ENCODE measurements around the gene CCDC102B. TPM values are rescaled to one million over a fixed set of nuclear protein-coding genes. Genes with fewer than 3 reads are reported as not detected.

Gene CCDC102B
- polyA plus RNA-seq, 1 donor from 2014 or later = 8.7 TPM

DNA sequence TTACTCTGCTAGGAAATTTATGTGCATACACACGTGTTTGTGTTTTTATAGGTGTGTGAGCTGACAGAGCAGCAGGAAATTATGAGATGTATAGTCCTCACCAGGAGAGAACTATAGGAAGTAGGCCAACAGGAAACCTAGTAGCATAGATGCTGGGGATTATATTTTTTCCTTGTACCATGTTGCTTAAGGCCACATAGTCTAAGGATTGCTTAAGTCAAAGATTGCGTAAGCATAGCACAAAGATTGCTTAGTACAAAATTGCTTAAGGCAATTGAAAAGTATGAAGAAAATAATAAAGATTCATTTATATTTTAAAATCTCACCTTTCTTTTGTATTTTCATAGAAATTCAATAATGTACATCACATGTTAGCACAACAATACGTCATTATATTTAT is 18.7 kb upstream of the CCDC102B start:
- TF ChIP-seq EP300 (conservative IDR thresholded peaks at IDR 0.05; ENCODE audit: poor library complexity, severe bottlenecking) (no peak), REST (IDR thresholded peaks at IDR 0.05; ENCODE audit: borderline replicate concordance) (no peak), TAF1 (IDR thresholded peaks at IDR 0.05; ENCODE audit: low read depth) (no peak), MXI1 (conservative IDR thresholded peaks at IDR 0.05; ENCODE audit: poor library complexity, severe bottlenecking) (no peak), POLR2AphosphoS5 (IDR thresholded peaks at IDR 0.05) (no peak), SMC3 (conservative IDR thresholded peaks at IDR 0.05; ENCODE audit: poor library complexity) (no peak), EZH2 (IDR thresholded peaks at IDR 0.05; ENCODE audit: borderline replicate concordance, insufficient read depth, low read length, poor library complexity, severe bottlenecking) (no peak), RAD21 (conservative IDR thresholded peaks at IDR 0.05) (no peak), CTCF (IDR thresholded peaks at IDR 0.05; ENCODE audit: poor library complexity, severe bottlenecking) (no peak)
- H3K9me3 ChIP-seq (ENCODE audit: low read length) = no peaks in the 10 kb centered on the region

GRCh38 chr18:68780802-68781635 is 16.9 kb upstream of the CCDC102B start:
- H4K20me1 ChIP-seq (ENCODE audit: insufficient read depth) = no peaks in the 10 kb centered on the region
- no peaks in the 10 kb centered on the region for H3K9me3 ChIP-seq (ENCODE audit: low read length)
- H2AFZ ChIP-seq (ENCODE audit: low read depth, low read length) = no peak overlapping the region
- H3K9ac ChIP-seq (ENCODE audit: low read length) = no peak overlapping the region
- no peaks in the 10 kb centered on the region for H3K79me2 ChIP-seq (replicated peaks; ENCODE audit: insufficient read depth, low read length)
- no peaks in the 10 kb centered on the region for H3K27me3 ChIP-seq (ENCODE audit: insufficient read depth, low read depth, low read length)
- no peaks in the 10 kb centered on the region for H3K9me2 ChIP-seq (ENCODE audit: insufficient read depth, low read length)
- H3K4me3 ChIP-seq (ENCODE audit: low read length) = no peak overlapping the region
- no peaks in the 10 kb centered on the region for H3F3A ChIP-seq (ENCODE audit: insufficient read depth, low read length, poor library complexity, severe bottlenecking)
- no peak overlapping the region for H3K4me2 ChIP-seq (ENCODE audit: low read length)
- H3K36me3 ChIP-seq (ENCODE audit: insufficient read depth, low read length) = no peaks in the 10 kb centered on the region
- TF ChIP-seq TAF1 (IDR thresholded peaks at IDR 0.05; ENCODE audit: low read depth) (no peak), RAD21 (conservative IDR thresholded peaks at IDR 0.05) (no peak), SMC3 (conservative IDR thresholded peaks at IDR 0.05; ENCODE audit: poor library complexity) (no peak), MXI1 (conservative IDR thresholded peaks at IDR 0.05; ENCODE audit: poor library complexity, severe bottlenecking) (no peak), POLR2AphosphoS5 (IDR thresholded peaks at IDR 0.05) (no peak)
- no peak overlapping the region for H3K27ac ChIP-seq (ENCODE audit: low read length)

More for the DNA sequence above, 18.7 kb upstream of the CCDC102B start:
- H3K27me3 ChIP-seq (ENCODE audit: insufficient read depth, low read depth, low read length) = no peaks in the 10 kb centered on the region
- no peak overlapping the region for H3K9ac ChIP-seq (ENCODE audit: low read length)
- H2AFZ ChIP-seq (ENCODE audit: low read depth, low read length) = no peak overlapping the region
- no peaks in the 10 kb centered on the region for H4K20me1 ChIP-seq (ENCODE audit: insufficient read depth)
- H3K27ac ChIP-seq (ENCODE audit: low read length) = no peak overlapping the region
- no peaks in the 10 kb centered on the region for H3K79me2 ChIP-seq (replicated peaks; ENCODE audit: insufficient read depth, low read length)
- no peaks in the 10 kb centered on the region for H3K36me3 ChIP-seq (ENCODE audit: insufficient read depth, low read length)
- no peaks in the 10 kb centered on the region for H3F3A ChIP-seq (ENCODE audit: insufficient read depth, low read length, poor library complexity, severe bottlenecking)
- H3K9me2 ChIP-seq (ENCODE audit: insufficient read depth, low read length) = no peaks in the 10 kb centered on the region
- H3K4me2 ChIP-seq (ENCODE audit: low read length) = no peak overlapping the region
- no peak overlapping the region for H3K4me3 ChIP-seq (ENCODE audit: low read length)

All from neural cell (in vitro differentiated cells).